Activated naive CD4-positive, alpha-beta T cell treated with anti-CD3 and anti-CD28 coated beads, Interleukin-2, amount 50 U/mL, for 24 hours (primary cell): ENCODE measurements around the gene PPP5C.
"Not testable (repeated sequence)": the region's sequence is repeated elsewhere in the genome, so short reads cannot be mapped to it uniquely, and the experiment has no call there.

Experiments used
- H3K27ac Mint-ChIP-seq: one replicate; pipeline ENCODE4 v1.8.0; 2021; ENCODE audit warnings: mild to moderate bottlenecking, mixed read lengths
- H3K27me3 Mint-ChIP-seq: one replicate; pipeline ENCODE4 v1.8.0; 2021; ENCODE audit warnings: mixed read lengths
- H3K36me3 Mint-ChIP-seq: one replicate; pipeline ENCODE4 v1.8.0; 2021; ENCODE audit warnings: mixed read lengths
- H3K4me1 Mint-ChIP-seq: one replicate; pipeline ENCODE4 v1.8.0; 2021; ENCODE audit warnings: mixed read lengths
- H3K4me3 Mint-ChIP-seq: one replicate; pipeline ENCODE4 v1.8.0; 2021; ENCODE audit warnings: mild to moderate bottlenecking, mixed read lengths
- H3K9me3 Mint-ChIP-seq: one replicate; pipeline ENCODE4 v1.8.0; 2021; ENCODE audit warnings: mixed read lengths

The PPP5C gene

DNA sequence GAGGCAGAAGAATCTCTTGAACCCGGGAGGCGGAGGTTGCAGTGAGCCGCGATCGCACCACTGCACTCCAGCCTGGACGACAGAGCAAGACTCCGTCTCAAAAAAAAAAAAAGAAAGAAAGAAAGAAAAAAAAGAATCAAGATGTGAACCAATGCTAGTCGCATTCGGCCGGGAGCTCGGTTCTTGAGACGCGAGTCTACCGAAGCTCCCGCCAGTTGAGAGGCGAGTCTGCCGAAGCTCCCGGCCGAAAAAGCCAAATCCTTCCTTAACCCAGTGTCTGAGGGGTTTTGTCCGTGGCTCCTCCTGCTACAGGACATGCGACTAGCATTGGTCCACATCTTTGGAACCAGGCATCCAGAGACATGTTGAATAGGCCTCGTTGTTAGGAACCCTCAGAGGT lies 68.0 kb downstream of the PPP5C start:
- peaks cover 38% of the 10 kb centered on the region for H3K27me3 Mint-ChIP-seq
- not testable (repeated sequence) for H3K9me3 Mint-ChIP-seq, H3K27ac Mint-ChIP-seq, H3K4me1 Mint-ChIP-seq, H3K36me3 Mint-ChIP-seq, H3K4me3 Mint-ChIP-seq

DNA sequence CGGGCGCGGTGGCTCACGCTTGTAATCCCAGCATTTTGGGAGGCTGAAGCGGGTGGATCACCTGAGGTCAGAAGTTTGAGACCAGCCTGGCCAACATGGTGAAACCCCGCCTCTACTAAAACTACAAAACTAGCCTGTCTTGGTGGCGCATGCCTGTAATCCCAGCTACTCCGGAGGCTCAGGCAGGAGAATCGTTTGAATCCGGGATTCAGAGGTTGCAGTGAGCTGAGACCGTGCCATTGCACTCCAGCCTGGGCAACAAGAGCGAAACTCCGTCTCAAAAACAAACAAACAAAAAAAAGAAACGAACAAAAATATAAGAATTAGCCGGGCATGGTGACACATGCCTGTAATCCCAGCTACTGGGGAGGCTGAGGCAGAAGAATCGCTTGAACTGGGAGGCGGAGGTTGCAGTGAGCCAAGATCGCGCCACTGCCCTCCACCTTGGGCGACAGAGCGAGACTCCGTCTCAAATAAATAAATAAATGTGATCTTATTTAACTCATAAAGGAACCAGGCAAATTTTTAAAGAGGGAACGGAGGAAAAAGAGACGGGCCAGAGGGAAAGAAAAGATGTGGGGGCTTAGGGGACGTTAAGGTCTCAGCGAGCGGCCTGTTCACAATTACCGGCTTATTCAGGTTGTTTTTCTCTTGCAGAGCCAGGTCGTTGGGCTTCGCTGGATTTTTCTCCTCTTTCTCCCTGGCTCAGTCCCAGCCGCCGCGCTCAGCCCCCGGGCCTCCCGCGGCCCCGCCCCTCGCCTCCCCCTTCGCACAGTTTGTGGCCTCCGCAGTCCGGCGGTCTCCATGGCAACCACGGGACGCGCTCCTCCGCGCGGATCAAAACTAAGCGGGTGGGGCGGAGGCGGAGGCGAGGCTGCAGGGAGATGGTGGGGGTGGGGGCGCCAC lies 69.2 kb downstream of the PPP5C start:
- H3K27ac Mint-ChIP-seq, H3K36me3 Mint-ChIP-seq, H3K4me1 Mint-ChIP-seq, H3K9me3 Mint-ChIP-seq, H3K4me3 Mint-ChIP-seq: not testable (repeated sequence)
- H3K27me3 Mint-ChIP-seq = peaks cover 34% of the 10 kb centered on the region

DNA sequence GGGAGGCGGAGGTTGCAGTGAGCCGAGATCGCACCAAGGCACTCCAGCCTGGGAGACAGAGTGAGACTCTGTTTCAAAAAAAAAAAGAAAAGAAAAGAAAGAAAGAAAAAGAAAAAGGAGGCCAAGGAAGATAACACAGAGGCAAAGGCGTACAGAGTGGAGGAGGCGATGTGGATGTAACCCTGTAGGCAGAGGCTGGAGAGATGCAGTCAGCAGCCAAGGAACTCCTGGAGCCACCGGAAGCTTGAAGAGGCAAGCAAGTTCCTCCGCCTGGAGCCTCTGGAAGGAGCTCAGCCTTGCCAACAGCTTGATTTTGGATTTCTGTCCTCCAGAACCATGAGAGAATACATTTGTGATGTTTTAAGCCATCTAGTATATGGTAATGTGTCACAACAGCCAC lies 73.2 kb downstream of the PPP5C start:
- no peaks in the 10 kb centered on the region for H3K36me3 Mint-ChIP-seq
- no peaks in the 10 kb centered on the region for H3K9me3 Mint-ChIP-seq
- no peaks in the 10 kb centered on the region for H3K4me1 Mint-ChIP-seq
- no peak overlapping the region for H3K4me3 Mint-ChIP-seq
- peak overlapping the region; percentile 47 for H3K27ac Mint-ChIP-seq
- peaks cover 26% of the 10 kb centered on the region for H3K27me3 Mint-ChIP-seq

GRCh38 chr19:46422344-46422743 lies 75.5 kb downstream of the PPP5C start:
- no peaks in the 10 kb centered on the region for H3K36me3 Mint-ChIP-seq
- H3K4me3 Mint-ChIP-seq = no peak overlapping the region
- no peaks in the 10 kb centered on the region for H3K9me3 Mint-ChIP-seq
- no peak overlapping the region for H3K27ac Mint-ChIP-seq
- H3K27me3 Mint-ChIP-seq = peaks cover 28% of the 10 kb centered on the region
- peaks cover 15% of the 10 kb centered on the region for H3K4me1 Mint-ChIP-seq

DNA sequence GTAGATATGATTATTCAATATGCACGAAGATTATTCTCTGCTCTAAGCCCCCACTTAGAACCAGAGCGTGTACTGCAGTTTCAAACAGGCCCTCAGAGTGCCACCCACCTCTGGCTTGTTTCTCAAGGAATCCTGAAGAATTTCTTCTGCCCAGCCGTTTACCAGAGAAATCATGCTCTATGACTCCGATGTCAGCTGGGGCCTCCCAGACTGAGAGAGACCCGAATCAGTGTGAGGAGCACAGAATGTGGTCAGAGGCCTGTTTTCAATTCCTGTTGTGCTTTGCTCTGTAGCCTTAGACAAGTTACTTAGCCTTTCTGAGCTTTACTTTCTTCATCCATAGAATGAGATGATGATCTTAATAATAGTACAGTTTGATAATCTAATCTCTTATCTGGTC lies 76.3 kb downstream of the PPP5C start:
- H3K4me1 Mint-ChIP-seq = peaks cover 18% of the 10 kb centered on the region
- no peaks in the 10 kb centered on the region for H3K36me3 Mint-ChIP-seq
- no peaks in the 10 kb centered on the region for H3K9me3 Mint-ChIP-seq
- peaks cover 34% of the 10 kb centered on the region for H3K27me3 Mint-ChIP-seq
- H3K27ac Mint-ChIP-seq = no peak overlapping the region
- H3K4me3 Mint-ChIP-seq = no peak overlapping the region

- Mint-ChIP-seq H3K4me3 (peak overlapping the region; percentile 83), H3K36me3 (no peaks in the 10 kb centered on the region), H3K4me1 (peaks cover 29% of the 10 kb centered on the region), H3K9me3 (no peaks in the 10 kb centered on the region), H3K27ac (no peak overlapping the region), H3K27me3 (peaks cover 38% of the 10 kb centered on the region)
Measured at GRCh38 chr19:46426035-46426505, 79.2 kb downstream of the PPP5C start.

- H3K4me3 Mint-ChIP-seq = peak overlapping the region; percentile 83
- peak overlapping the region; percentile 82 for H3K27ac Mint-ChIP-seq
- peaks cover 29% of the 10 kb centered on the region for H3K4me1 Mint-ChIP-seq
- no peaks in the 10 kb centered on the region for H3K36me3 Mint-ChIP-seq
- H3K9me3 Mint-ChIP-seq = no peaks in the 10 kb centered on the region
- H3K27me3 Mint-ChIP-seq = peaks cover 39% of the 10 kb centered on the region
Measured at GRCh38 chr19:46426506-46427162, 79.7 kb downstream of the PPP5C start.

- H3K36me3 Mint-ChIP-seq = no peaks in the 10 kb centered on the region
- peak overlapping the region; percentile 83 for H3K4me3 Mint-ChIP-seq
- no peaks in the 10 kb centered on the region for H3K9me3 Mint-ChIP-seq
- H3K4me1 Mint-ChIP-seq = peaks cover 29% of the 10 kb centered on the region
- H3K27me3 Mint-ChIP-seq = peaks cover 39% of the 10 kb centered on the region
- no peak overlapping the region for H3K27ac Mint-ChIP-seq
Measured at GRCh38 chr19:46427518-46428045, 80.7 kb downstream of the PPP5C start.

DNA sequence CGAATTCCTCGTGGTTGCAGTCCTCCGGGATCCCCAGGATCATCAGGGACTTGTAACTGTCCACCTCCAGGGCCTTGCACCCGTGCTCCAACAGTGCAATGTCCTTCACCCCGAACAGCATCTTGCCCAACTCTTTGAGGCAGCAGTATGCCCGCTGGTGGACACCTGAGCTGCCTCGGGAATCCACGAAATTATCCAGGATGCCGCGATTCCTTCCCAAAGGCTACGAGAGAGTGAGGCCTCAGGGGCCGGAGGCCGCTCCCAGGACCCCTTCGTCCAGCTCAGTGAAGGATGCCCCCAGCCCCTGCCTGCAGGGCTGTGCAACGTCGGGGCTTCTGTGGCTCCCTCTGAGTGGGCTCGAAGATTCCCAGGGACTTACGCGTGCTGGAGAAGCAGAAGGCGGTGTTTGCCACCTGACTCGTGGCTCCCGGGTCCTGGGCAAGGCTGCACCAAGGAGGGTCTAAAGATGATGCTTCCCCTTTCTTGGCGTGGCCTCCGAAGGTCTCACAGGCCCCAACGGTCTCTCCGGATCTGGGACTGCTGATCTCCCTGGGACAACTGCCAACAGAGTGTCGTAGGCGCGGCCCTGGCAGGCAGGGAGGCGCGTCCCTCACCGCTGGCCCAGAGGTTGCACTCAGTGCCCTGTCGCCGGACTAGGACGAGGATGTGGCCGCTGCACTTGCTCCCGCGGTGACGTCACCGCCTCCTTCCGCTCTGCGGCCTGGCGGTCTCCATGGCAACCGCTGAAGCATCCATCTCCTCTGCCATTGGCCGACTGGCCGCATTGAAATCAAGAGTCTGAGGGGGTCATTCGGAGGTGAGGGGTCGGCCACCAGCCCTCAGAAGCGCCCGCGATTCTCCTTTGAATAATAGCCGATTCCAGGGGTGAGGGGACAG lies 81.6 kb downstream of the PPP5C start, which contains the start of gene PNMA8C:
Gene PNMA8C, minus strand, starts transcription at position 698 of the 897 bp plus-strand sequence. Its CDS starts 577 bp downstream, at position 121.
- H3K4me1 Mint-ChIP-seq = peaks cover 29% of the 10 kb centered on the region
- no peak within 1 kb of the TSS for H3K27ac Mint-ChIP-seq
- no peaks in the 10 kb centered on the region for H3K36me3 Mint-ChIP-seq
- H3K9me3 Mint-ChIP-seq = no peaks in the 10 kb centered on the region
- H3K27me3 Mint-ChIP-seq = peaks cover 36% of the 10 kb centered on the region
- H3K4me3 Mint-ChIP-seq = peak within 1 kb of the TSS; percentile 83

DNA sequence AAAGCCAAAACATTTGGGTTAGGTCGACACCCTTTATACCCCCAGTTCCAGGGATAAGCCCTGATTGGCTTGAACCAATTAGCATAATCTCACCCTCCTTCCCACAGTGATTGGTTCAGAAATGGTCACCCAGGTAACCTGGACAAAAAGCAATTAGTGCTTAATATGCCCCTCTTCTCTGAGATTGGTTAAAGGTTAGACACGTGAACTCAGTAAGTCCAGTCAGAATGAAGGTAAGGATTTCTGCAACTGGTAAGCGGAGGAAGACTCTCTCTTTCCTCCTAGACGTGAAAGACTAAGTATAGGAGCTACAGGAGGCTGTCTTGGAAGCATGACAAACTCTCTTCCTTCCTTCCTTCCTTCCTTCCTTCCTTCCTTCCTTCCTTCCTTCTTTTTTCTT lies 83.1 kb downstream of the PPP5C start:
- Mint-ChIP-seq H3K27ac (peak overlapping the region; percentile 18), H3K27me3 (peaks cover 39% of the 10 kb centered on the region), H3K36me3 (no peaks in the 10 kb centered on the region), H3K9me3 (no peaks in the 10 kb centered on the region), H3K4me1 (peaks cover 29% of the 10 kb centered on the region), H3K4me3 (peak overlapping the region; percentile 37)

GRCh38 chr19:46431824-46432223 lies 84.9 kb downstream of the PPP5C start:
- Mint-ChIP-seq H3K36me3 (no peaks in the 10 kb centered on the region), H3K27ac (no peak overlapping the region), H3K27me3 (peaks cover 35% of the 10 kb centered on the region)

DNA sequence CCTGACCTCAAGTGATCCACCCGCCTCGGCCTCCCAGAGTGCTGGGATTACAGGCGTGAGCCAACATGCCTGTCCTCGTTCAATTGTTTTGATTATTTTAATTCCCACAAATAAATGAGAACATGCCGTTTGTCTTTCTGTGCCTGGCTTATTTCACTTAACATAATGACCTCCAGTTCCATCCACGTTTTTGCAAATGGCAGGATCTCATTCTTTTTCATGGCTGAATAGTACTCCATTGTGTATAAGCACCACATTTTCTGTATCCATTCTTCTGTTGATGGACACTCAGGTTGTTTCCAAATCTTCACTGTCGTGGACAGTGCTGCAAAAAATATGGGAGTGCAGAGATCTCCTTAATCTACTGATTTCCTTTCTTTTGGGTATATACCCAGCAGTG lies 86.6 kb downstream of the PPP5C start:
- H3K36me3 Mint-ChIP-seq, H3K27ac Mint-ChIP-seq, H3K9me3 Mint-ChIP-seq, H3K4me3 Mint-ChIP-seq: not testable (repeated sequence)
- Mint-ChIP-seq H3K4me1 (peaks cover 11% of the 10 kb centered on the region), H3K27me3 (peaks cover 24% of the 10 kb centered on the region)

More at GRCh38 chr19:46431824-46432223, 84.9 kb downstream of the PPP5C start:
- Mint-ChIP-seq H3K9me3 (no peaks in the 10 kb centered on the region), H3K4me3 (no peak overlapping the region), H3K4me1 (peaks cover 19% of the 10 kb centered on the region)

DNA sequence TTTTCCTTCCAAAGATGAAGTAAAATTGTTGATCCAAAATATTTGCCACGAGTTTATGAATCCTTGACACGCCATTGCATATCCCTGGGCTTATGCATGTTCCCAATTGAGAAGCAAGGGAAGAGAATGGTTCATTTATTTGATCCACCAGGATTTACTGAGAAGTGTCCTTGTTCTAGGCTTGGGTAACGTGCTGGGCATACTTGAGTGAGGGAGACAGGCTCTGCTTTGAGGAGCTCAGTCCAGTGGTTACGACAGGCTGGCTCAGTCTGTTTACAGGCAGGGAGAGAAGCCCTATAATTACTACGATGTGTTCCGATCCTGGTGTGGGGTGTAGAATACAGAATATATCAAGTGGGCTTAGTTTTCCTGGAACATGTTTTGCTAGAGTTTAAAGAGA lies 88.1 kb downstream of the PPP5C start:
- H3K27ac Mint-ChIP-seq = no peak overlapping the region

DNA sequence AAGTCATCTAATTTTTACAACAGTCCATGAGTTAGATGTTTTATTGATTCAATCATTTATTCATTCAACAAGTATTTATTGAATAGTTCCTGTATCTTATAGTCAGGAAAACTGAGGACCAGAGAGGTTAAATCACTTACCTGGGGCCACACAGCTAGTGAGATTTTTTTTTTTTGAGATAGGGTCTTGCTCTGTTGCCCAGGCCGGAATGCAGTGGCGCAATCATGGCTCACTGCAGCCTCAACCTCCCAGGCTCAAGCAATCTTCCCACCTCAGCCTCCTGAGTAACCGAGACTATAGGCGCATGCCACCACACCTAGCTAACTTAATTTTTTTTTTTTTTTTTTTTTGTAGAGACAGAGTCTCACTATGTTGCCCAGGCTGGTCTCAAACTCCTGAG lies 88.8 kb downstream of the PPP5C start:
- H3K27me3 Mint-ChIP-seq = peaks cover 15% of the 10 kb centered on the region
- H3K36me3 Mint-ChIP-seq, H3K4me3 Mint-ChIP-seq, H3K4me1 Mint-ChIP-seq, H3K9me3 Mint-ChIP-seq, H3K27ac Mint-ChIP-seq: not testable (repeated sequence)

More for the DNA sequence above, 88.1 kb downstream of the PPP5C start:
- Mint-ChIP-seq H3K27me3 (peaks cover 16% of the 10 kb centered on the region), H3K4me1 (no peaks in the 10 kb centered on the region), H3K36me3 (no peaks in the 10 kb centered on the region), H3K9me3 (no peaks in the 10 kb centered on the region), H3K4me3 (no peak overlapping the region)
